GM18511 (cell line): ENCODE measurements around the gene ZRANB1.

Experiments used
- ATAC-seq: cut with Tn5 transposase; IDR thresholded peaks from one replicate; pipeline ENCODE4 v1.9.1; 2021; ENCODE audit warnings: mild to moderate bottlenecking, moderate library complexity; ENCODE audit not compliant: unreplicated experiment

ZRANB1 gene

DNA sequence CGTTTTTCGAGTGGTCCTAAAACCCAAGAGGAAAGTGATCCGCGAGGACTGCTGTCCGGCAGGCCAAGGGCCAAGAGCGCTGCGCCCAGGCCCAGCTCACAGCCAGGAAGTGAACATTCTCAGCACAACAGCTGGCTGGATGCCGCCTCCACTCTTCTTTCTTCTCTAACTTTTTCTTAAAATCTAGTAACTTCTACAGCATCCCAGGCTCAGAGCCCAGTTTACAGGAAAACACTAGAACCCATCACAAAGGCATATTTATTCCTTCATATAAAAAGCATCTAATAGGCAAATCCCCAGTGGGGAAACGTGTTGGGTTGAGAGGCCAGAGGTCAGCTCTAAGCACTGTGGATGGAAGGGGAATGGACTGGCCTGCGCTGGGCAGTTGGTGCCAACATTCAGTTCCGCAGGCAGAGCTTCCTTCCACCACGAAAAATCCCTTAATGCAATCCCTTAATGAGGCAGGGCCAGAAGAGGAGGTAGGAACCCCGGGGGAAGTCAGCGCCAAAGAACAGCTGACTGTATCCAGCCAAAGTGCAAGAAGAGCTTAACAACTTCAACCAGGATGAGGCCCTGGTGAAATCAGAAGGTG lies 74.8 kb downstream of the ZRANB1 start:
- no peak for ATAC-seq

DNA sequence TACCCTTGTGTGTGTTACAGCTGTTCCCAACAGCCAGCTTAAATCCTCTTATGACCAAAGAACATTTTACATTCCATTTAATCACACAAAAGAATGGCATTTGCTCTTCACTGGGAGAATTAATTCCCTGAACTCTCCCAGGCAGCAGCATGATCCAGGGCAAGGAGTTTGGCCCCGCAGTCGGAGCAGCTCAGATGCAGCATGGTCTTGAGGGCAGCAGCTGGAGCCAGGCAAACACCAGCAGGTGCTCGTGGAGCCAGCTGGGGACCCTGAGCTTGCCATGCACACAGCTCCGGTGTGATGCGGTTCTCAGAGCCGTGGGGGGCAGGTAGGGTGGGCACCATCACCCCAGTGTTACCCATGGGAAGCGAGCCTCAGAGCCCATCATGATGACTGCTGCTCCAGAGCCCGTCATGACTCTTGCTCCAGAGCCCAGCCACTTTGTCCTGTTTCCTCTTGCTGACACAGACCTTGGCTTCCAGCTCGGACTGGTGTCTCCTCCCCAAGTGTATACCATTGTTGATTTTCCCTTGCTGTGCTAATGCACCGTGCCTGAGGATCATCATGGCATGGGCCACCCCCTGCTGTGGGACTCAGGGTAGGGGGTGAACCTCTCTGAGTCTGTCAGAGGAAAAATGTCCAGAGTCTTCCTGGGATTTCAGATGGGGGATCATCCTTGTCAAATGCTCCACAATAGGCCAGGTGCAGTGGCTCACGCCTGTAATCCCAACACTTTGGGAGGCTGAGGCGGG lies 75.8 kb downstream of the ZRANB1 start:
- no peak for ATAC-seq

DNA sequence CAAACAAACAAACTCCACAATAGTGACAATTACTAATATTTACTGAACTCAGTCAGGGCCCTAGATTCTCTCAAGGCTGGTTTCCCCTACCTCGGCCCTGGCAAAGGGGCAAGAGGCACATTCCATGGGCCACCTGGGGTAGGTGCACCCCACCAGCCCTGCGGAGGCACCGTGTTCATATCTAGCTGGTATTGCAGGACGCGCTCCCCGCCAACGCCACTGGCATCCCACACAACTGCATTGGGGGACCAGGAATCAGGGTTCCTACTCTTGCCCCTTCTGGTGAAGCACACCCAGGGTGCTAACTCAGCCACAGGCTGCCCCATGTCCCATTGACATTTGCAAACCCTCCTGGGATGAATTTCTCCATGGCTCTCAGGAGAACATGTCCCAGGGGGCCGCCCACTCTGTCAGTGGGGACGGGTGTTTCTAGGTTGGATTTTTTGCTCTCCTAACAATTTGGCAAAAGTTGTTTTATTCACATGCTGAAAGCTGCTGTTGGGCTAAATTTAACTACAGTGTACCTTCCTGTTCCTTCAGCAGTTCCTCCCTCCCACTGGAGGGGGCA lies 76.7 kb downstream of the ZRANB1 start:
- no peak for ATAC-seq

DNA sequence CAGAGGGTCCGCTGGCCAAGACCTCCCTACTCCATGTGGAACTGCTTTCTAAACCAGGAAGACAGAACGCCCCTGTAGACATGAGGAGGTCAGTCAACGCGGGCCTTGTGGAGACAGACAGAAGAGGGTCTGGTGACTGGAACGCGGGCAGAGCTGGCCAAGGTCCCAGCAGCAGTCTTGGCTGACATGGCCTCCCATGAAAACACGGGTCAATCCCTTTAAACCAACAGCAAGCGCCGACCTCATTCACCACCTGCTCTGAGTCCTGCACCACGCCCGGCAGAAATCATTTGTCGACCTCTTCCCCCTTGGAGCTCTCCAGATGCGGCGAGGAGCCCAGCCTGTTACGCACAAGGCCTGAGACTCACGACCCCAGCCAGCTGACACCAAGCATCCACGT lies 78.5 kb downstream of the ZRANB1 start:
- no peak for ATAC-seq

DNA sequence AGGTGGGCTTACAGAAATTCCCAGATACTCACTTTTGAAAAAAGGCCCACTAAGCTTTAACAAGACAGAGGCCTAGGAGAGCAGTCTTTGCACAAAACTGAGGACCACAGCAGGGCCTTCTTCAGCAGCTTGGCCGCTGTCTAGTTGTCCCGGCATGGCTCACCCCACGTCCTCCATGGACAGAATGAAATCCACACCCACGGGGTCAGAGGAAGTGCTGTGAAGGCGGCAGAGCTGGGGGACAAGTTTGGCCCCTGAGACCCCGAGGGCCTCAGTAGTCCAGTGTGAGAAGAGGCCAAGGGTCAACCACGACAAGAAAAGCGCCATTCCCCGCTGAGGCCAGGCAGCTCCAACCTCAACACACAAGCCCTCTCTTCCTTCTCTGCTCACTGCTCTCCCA lies 78.9 kb downstream of the ZRANB1 start:
- no peak for ATAC-seq

DNA sequence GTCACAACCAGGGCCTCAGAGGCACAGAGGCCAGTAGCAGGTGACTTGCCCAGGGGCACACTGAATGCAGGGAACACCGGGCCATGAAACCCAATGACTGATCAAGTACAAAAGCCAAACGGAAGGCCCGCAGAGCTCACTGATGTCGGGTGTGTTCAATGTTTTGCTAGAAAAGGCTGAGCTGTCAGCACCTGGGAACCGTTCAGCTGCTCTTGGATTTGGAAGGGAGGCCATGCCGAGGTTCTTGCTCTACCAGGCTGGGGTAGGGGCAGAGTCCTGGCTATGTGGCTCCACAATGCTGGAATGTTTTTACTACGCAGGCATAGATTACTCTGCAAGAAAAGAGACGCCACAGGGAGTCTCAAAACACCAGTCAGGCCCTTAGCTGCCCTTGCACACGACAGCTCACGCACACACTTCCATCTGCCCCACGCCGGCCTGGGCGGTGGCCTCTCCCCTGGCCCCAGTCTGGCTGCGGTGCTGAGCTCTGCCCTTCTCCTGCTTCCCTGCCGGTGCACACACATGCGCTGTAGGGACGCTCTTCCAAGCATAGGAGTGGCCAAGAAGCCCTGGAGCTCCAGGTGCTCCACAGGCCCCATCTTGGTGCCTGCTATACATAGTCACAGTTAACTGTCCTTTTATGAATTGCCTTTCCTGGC lies 79.9 kb downstream of the ZRANB1 start:
- ATAC-seq, result no peak

DNA sequence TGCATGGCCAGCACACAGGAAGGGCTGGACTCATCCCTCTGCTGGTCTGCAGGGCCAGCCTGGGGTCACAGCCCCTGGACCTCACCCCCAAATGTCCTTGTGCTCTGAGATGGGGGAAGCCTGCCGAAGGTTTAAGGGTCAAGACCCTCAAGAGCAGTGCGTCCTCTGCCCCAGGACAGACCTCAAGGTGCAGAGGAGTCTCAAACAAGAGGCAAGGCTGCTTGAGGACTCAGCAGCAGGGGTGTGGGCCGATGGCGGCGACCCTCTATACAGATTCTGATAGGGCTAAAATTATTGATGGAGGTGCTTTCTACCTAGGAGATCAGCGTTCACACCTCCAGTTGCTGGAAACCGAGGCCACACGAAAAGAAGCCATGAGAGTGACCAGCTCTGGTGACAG lies 80.7 kb downstream of the ZRANB1 start:
- no peak for ATAC-seq

DNA sequence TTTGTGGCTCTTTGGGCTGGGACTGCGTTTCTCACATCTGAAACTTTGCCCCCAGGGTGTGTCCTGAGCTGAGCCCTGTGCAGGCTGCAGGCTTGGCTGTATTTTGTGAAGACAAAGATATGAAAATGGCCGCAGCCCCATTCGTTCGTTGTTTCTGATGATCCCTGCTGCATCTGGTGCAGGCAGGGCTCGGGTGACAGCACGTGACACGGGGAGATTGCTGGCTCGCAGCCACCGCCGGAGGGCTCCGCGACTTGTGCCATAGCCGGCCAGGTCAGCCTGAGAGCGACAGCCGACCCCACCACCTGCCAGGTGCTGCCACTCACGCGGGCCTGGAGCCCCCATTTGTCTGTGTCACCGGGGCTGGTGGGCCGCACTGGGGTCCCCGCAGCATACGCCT lies 81.3 kb downstream of the ZRANB1 start:
- no peak for ATAC-seq

DNA sequence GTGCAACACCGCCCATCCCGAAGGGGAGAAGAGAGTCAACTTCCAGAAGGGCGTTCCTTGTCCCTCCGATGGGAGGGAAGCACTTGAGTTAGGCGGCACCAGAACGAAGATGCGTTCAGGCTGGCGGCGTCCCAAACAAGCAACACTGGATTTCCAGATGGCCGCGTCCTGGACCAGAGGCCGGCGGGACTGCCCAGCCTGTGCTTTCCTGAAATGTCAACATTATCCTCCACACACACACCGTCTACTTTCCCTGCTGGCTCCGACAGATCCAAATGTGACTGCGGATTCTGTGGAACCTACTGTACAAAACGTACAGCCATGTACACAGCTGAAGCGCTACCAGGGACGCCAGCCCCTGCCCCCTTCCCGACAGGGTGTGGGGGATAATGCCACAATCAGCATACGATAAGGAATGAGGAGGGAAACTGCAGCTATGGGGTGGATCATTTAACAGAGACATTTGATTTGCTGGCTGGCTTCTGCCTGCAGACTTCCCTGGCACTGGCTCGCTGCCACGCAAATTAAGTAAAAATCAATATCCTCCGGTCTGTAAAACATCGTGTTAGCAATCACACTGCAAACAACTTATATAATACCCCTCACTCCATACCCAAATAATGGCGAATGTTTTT lies 82.1 kb downstream of the ZRANB1 start:
- no peak for ATAC-seq

DNA sequence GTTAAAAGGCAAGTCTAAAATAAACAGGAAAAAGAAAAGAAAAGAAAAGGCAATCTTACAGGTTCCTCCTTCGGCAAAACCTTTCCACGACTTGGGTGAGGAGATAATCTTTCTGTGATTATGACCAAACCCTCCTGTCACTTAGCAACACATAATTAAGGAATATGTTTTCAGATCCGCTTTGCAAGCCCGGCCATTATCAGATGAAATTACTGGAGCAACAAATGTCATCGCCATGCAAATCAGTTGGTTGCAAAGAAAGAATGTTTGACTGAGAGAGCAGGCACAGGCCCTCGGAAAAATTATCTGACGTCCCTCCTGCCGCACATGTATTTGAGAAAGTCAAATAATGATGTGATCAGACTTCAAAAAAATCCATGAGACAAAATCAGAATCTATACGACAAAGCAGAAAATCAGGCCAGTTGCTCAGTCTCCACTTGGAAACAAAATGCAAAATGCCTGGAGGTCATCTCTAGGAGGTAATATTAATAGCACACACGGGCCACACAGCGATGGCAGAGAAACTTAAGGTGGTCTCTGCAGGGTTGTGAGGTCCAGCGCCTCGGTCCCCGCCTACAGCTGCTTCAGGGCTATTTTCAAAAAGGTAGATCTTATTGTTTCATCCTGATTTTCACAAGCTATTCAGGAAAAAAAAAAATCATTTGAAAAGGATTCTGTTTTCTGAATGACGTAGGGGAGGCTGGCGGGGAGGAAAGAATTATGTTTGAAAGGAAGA lies 82.7 kb downstream of the ZRANB1 start:
- ATAC-seq, result no peak

DNA sequence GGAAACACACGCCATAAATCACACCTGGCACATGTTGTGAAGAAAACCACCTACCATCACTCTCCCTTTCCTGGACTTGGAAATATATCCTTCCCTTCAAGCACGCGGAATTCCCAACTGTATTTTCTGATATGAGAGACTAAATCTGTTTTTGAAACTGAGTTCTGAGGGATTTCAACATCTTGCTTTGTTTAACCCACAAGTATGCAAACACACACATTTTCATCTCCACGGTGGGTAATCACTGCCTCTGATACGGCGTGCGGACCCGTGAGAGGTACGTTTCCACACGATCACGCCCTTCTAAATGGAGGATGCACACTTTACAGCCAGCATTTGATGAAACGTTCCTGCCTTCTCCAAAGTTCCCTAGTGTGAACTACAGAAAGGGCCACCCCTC lies 83.4 kb downstream of the ZRANB1 start:
- no peak for ATAC-seq

DNA sequence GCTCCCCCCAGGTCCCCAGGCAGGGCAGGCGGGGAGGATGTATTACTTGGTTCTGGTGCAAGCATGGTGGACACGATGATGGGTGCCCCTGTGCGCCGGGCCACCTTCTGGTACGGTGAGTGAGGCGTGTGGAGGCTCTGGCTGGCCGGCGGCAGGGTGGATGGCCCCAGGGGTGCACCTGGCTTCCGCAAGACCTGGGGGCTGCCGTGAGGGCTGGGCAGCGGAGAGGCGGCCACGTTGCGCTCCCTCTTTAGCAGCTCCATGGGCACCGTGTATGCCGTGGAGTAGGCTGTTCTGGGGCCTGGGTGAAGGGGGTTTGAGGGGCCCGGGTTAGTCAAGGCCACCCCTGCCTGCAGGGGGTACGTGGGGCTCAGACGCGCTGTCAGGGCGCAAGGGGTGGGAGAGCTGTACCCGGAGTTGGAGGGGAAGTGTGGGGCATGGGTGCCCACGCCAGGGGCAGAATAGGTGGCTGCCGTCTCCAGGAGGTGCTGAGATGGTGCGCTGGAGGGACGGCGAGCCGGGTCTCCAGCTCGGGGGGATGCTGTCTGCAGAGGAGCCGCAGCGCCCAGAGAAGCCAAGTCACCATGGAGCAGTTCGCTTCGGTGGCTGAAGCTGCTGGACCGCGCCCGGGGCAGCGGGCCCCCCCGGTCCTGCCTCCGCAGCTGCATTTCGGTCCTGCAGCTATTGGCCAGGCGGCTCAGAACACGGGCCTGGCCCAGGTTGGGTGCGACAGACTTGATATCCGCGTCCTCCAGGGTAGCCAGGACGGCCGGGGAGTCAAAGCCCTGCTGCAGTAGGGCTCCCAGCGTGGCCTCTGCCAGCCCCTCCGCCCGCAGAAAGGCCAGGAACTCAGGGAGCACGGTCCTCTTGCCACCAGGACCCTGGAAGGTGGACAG lies 84.4 kb downstream of the ZRANB1 start:
- ATAC-seq, result no peak

DNA sequence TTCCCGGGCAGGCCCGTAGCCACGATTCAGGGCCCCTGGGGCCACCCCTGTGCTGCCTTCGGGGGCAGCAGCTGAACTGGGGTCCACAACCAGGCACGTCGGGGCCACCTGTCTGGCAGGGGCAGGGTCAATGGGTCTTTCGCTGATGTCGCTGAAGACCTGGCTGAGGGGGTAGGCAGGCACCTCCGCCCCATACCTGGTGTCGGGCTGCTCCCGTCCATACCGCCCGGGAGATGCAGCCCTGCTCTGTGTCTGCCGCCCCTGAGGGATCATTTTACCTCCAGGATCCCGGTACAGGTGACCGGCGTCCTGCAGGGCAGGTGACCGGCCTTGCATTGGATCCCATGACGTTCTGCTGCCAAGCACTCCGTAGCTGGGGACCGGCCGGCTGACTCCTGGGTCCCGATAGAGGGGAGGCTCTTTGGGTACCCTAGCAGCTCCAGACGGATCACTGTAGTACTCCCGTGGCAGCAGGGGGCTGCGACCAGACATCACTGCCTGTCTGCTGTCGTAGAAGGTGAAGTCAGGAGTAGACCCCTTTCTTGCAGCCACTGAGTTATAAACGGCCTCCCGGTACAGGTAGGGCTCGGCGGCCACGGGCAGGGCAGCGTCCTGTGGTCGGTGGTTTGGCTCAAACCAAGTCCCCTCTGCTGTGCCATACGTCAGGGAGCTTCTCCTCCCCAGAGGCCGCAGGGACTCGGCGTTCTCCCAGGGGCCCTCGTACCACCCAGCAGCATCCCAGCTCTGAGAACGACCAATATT lies 85.2 kb downstream of the ZRANB1 start:
- no peak for ATAC-seq

DNA sequence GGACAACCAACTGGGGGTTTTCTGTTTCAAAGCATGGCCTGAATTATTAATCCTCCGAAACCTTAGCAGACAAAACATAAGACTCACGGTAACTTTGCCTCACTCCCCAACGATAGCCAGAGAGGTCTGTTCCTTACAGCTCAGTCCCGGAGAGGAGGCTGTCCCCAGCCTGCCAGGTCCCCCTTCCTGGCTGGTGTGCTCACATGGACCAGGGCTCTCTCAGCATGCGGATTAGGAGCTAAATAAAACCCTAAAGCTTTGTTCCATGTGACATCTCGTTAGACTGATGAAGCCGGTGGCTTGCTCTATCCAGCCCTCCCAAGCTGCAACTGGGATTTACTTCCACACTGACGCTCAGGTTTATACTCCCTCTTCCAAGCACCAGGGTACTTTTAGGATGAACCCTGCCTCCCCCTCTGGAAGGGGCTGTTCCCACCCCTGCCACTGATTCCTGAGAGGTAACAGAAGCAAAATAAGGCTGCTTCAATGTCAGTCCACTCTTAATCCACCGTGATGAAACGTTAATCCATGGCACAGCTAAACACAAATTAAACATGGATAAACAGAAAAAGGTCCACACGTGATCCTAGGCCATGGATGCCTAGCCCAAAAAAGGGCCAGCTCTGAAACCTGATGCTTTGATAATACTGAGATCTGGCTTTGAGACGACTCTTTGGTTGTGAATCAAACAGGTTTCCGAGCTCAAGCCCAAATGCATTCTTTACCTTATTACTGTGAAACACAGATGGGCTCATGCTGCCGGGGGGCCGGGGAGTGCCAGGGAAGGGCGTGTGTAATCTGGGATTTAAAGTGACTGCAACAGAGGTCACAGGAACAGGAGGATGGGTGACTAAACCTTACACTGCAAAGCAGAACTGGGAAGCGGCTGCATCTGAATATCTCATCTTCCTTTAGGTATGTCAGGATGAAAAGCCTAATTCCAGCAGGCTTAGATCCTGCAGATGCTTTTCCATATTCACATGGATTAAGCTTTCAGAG lies 86.2 kb downstream of the ZRANB1 start:
- ATAC-seq, result no peak

DNA sequence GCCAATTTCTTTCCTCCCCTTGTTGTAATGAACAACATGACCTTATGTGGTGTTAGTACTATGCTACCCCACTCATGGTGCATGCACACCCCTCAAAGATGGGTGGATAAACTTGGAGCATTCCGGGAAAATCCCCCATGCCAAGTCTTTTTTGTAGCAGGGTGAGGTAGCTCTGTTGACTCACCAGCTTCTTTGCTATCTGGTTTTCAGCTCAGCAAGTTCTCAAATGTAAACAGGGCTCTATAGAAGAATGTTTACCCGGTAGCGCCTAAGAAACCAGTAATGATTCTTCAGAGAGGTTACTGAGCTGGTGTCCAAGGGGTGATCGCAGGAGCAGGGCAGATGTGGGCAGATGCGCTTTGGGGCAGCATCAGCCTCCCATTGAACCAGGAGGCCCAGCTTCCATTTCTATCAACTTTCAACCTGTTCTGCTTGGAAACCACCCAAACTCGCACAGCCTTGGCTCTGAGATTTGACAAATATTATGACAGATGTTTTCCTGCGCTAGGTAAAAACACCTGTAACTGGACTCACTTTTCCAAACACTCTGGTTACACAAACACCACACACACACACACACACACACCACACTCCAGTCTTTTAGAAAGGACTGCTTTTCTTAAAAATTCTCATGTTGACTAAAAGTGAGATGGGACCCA lies 87.8 kb downstream of the ZRANB1 start:
- ATAC-seq, result no peak

DNA sequence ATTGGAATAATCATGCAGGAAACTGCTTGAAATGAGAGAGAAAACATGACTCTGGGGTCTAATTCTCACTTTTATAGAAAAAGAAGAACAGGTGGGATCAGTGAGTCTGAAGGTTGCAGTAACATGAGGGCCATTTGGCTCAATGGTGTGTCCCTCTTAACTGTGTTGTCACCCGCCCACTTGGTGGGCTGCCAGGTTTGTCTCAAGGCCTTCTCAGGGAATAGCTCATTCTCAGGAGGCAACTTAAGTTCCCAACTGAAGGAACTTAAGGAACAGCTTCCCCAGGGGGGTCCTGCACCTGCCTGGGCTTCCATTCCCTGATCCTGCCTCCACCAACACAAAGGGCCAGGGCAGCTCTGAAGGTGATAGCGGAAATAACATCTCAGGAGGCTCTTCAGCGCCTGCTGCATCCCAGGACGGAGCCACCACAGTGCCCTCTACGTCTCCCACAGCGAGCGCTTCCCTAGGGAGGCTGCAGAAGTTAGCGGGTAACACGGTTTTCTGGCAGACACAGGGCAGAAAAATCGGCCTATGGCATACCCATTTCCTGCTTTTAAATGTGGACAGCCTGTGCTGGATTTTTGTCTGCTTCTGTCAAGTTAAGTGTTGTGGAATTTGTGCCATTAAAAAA lies 88.8 kb downstream of the ZRANB1 start:
- no peak for ATAC-seq

DNA sequence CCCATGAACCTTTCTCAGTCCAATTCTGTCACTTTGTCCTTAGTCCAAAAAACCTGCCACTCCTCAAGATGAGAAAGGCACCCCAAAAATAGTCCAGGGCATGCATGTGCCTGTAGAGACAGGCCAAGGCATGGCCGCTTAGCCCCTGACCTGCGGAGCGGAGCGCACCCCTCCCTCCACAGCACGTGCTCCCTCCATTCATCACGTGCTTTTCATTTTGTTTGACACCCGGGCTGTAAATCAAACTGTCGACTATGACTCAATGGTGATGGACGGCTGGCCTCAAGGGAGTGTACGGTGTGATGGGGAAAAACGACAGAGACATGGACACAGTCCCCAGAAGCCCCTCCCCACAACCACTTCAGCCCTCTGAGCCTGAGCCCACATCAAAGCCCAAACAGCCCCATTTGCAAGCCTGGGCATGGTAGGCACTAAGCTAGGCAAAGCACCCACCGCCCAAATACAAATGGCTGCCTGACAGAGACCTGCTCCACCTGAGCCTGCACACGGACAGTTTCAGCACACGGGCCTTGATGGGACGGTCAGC lies 90.6 kb downstream of the ZRANB1 start:
- no peak for ATAC-seq
